NT2/D1 (cell line): ENCODE results near the gene USP17L26.
"Not testable (repeated sequence)": the region's sequence is repeated elsewhere in the genome, so short reads cannot be mapped to it uniquely, and the experiment has no call there.

Source experiments
- YY1 ChIP-seq: IDR thresholded peaks from 2 replicates; pipeline ENCODE4 v1.6.1; 2011; ENCODE audit not compliant: insufficient read length, insufficient read depth
- ZNF274 ChIP-seq: IDR thresholded peaks from 2 replicates; pipeline ENCODE4 v1.6.1; 2011; ENCODE audit warnings: mild to moderate bottlenecking, low read depth, low read length

DNA sequence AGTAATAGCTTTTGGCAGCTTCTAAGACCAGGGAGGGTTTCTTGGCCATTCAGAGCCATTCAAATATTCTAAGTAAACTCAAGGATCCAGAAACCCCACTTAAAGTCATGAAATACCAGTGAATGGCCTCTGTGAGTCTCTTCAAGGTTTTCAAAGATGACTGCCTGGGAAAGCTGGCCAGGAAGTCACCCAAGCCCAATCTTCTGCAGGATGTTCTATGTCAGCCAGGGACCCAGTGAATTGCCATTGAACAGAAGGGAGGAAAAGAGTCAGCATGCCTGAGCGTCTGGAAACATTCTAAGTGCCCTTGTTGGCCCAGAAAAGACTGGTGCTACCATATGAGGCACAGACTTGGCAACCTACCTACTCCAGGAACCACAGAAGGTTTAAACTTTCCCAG lies 45.4 kb downstream of the USP17L26 start:
- not testable (repeated sequence) for TF ChIP-seq ZNF274, YY1
